OCI-LY3 (cell line): ENCODE results near the gene CRAMP1.

Experiments
- H2AFZ ChIP-seq: fragments of 200-600, 300-600 bp; shearing (Covaris generic); 2 replicates; pipeline ENCODE4 v1.6.0; 2014; ENCODE audit warnings: antibody characterized with exemption, low read depth, low read length
- H3K27ac ChIP-seq: fragments of 200-600, 300-600 bp; sonication (generic); 2 replicates; pipeline ENCODE4 v1.5.1; 2014; ENCODE audit warnings: mild to moderate bottlenecking, low read length, moderate library complexity, mixed read lengths
- H3K27me3 ChIP-seq: fragments of 200-600, 300-600 bp; sonication (generic); 2 replicates; pipeline ENCODE4 v1.6.1; 2014; ENCODE audit warnings: low read depth, low read length, mixed read lengths
- H3K36me3 ChIP-seq: fragments of 200-600, 300-600 bp; sonication (generic); replicated peaks from 2 replicates; pipeline ENCODE3; 2014; ENCODE audit warnings: low read depth, low read length, mixed read lengths
- H3K4me1 ChIP-seq: fragments of 300-600, 200-600 bp; sonication (generic); 2 replicates; pipeline ENCODE4 v1.6.1; 2014; ENCODE audit warnings: low read length, mixed read lengths
- H3K4me2 ChIP-seq: fragments of 200-600, 300-600 bp; sonication (generic); 2 replicates; pipeline ENCODE4 v1.6.1; 2014; ENCODE audit warnings: low read length, mixed read lengths
- H3K4me3 ChIP-seq: fragments of 300-600, 200-600 bp; sonication (generic); 2 replicates; pipeline ENCODE4 v1.5.1; 2014; ENCODE audit warnings: antibody characterized with exemption, mild to moderate bottlenecking, low read length, moderate library complexity
- H3K79me2 ChIP-seq: fragments of 300-600, 200-600 bp; shearing (Covaris generic); 2 replicates; pipeline ENCODE4 v1.6.1; 2014; ENCODE audit warnings: mild to moderate bottlenecking, low read length, mixed read lengths
- H3K9ac ChIP-seq: fragments of 300-600, 200-600 bp; shearing (Covaris generic); 2 replicates; pipeline ENCODE4 v1.6.0; 2014; ENCODE audit warnings: mild to moderate bottlenecking, low read length, moderate library complexity
- H3K9me3 ChIP-seq: fragments of 200-600, 300-600 bp; shearing (Covaris generic); 2 replicates; pipeline ENCODE4 v1.6.1; 2014; ENCODE audit warnings: low read length, mixed read lengths; ENCODE audit not compliant: insufficient read depth
- H4K20me1 ChIP-seq: fragments of 200-600, 300-600 bp; sonication (generic); 2 replicates; pipeline ENCODE4 v1.6.1; 2016; ENCODE audit warnings: low read length, mixed read lengths; ENCODE audit not compliant: insufficient read depth
- EZH2phosphoT487 ChIP-seq: fragments of 200-600 bp; shearing (Covaris generic); IDR thresholded peaks from 2 replicates; pipeline ENCODE4 v1.6.1; 2018; ENCODE audit warnings: antibody characterized with exemption, mixed run types, low read depth
- TF ChIP-seq, protein P1 (sequence below): fragments of 200-600, 300-600 bp; sonication (generic); IDR thresholded peaks from 2 replicates; pipeline ENCODE4 v1.5.1; 2014; ENCODE audit warnings: antibody characterized with exemption, low read length, low read depth

Gene CRAMP1

DNA sequence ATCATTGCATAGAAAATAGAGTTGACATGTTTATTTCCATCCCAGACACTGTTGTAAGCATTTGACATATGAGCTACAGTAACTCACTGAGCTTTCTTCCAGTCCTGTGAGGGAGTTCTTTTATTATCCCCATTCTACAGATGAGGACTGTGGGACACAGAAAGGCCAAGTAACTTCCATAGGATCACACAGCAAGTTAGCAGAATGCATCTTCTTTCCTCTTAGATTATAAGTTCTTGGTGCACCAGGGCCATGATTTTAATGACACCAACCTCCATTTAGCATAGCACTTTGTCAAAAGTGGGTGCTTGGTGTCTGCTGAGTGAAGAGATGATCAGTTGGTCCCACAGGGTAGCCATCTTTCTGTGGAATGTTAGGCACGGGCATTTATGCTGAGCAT is 78.7 kb downstream of the CRAMP1 start:
- peaks cover 65% of the 10 kb centered on the region for H3K79me2 ChIP-seq

DNA sequence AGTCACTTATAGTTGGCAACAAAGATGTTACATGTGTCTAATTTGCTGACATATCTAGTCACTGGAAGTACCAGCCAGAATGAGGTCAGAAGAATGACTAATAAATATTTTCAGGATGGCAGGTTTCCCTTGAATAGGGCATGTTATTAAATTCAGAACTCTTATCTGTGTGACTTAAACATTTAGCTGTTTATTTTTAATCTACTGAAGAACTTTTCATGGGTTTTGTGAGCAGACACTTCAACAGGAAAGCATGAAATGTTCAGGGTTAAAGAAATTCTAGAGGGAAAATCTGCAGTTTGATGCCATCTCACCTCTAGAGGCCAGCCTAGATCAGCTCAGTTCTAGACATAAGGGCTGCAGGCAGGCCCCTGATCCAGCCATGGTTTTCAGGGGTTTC is 79.1 kb downstream of the CRAMP1 start:
- Histone ChIP-seq H3K36me3 (peaks cover 58% of the 10 kb centered on the region), H2AFZ (no peak overlapping the region), H3K27me3 (no peaks in the 10 kb centered on the region), H3K4me3 (no peak overlapping the region), H3K79me2 (peaks cover 62% of the 10 kb centered on the region), H3K27ac (no peak overlapping the region), H3K9ac (no peak overlapping the region), H3K4me1 (no peaks in the 10 kb centered on the region), H3K4me2 (no peak overlapping the region), H4K20me1 (peaks cover 12% of the 10 kb centered on the region), H3K9me3 (no peaks in the 10 kb centered on the region)
- TF ChIP-seq, protein P1, sequence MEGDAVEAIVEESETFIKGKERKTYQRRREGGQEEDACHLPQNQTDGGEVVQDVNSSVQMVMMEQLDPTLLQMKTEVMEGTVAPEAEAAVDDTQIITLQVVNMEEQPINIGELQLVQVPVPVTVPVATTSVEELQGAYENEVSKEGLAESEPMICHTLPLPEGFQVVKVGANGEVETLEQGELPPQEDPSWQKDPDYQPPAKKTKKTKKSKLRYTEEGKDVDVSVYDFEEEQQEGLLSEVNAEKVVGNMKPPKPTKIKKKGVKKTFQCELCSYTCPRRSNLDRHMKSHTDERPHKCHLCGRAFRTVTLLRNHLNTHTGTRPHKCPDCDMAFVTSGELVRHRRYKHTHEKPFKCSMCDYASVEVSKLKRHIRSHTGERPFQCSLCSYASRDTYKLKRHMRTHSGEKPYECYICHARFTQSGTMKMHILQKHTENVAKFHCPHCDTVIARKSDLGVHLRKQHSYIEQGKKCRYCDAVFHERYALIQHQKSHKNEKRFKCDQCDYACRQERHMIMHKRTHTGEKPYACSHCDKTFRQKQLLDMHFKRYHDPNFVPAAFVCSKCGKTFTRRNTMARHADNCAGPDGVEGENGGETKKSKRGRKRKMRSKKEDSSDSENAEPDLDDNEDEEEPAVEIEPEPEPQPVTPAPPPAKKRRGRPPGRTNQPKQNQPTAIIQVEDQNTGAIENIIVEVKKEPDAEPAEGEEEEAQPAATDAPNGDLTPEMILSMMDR, result no peak
- no peak for TF ChIP-seq EZH2phosphoT487

More for the DNA sequence above, 78.7 kb downstream of the CRAMP1 start:
- no peak overlapping the region for H3K27ac ChIP-seq
- peaks cover 58% of the 10 kb centered on the region for H3K36me3 ChIP-seq
- H2AFZ ChIP-seq, result no peak overlapping the region
- no peak overlapping the region for H3K4me2 ChIP-seq
- no peaks in the 10 kb centered on the region for H3K4me1 ChIP-seq
- H4K20me1 ChIP-seq, result peaks cover 12% of the 10 kb centered on the region
- TF ChIP-seq EZH2phosphoT487, result no peak
- TF ChIP-seq, protein P1, result no peak
- H3K9me3 ChIP-seq, result no peaks in the 10 kb centered on the region
- no peak overlapping the region for H3K9ac ChIP-seq
- H3K27me3 ChIP-seq, result no peaks in the 10 kb centered on the region
- no peak overlapping the region for H3K4me3 ChIP-seq

GRCh38 chr16:1691956-1692355 is 79.8 kb downstream of the CRAMP1 start:
- TF ChIP-seq EZH2phosphoT487, result no peak
- TF ChIP-seq, protein P1, result no peak
- no peaks in the 10 kb centered on the region for H3K27me3 ChIP-seq
- H3K4me1 ChIP-seq, result no peaks in the 10 kb centered on the region
- no peak overlapping the region for H2AFZ ChIP-seq
- H3K4me2 ChIP-seq, result no peak overlapping the region
- H4K20me1 ChIP-seq, result peaks cover 12% of the 10 kb centered on the region
- H3K9ac ChIP-seq, result no peak overlapping the region
- no peak overlapping the region for H3K27ac ChIP-seq
- H3K36me3 ChIP-seq, result peaks cover 62% of the 10 kb centered on the region
- H3K79me2 ChIP-seq, result peaks cover 61% of the 10 kb centered on the region
- no peak overlapping the region for H3K4me3 ChIP-seq
- no peaks in the 10 kb centered on the region for H3K9me3 ChIP-seq

DNA sequence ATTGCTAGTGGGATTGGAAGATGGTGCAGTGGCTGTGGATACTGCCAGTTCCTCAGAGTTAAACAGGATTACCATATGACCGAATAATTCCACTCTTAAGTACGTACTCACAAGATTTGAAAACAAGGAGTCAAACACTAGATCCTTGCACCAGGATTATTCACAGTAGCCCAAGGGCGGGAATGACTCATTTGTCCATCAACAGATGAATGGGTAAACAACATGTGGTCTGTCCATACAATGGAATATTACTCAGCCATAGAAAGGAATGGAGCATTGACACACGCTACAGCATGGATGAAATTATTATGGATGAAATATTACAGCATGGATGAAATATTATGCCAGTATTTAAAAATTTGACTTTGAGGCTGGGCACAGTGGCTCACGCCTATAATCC is 84.7 kb downstream of the CRAMP1 start:
- no peak overlapping the region for H3K4me2 ChIP-seq
- H3K4me3 ChIP-seq, result no peak overlapping the region
- H3K79me2 ChIP-seq, result peaks cover 13% of the 10 kb centered on the region
- H4K20me1 ChIP-seq, result peaks cover 2% of the 10 kb centered on the region; the same call in 1 of the 2 replicates
- H3K4me1 ChIP-seq, result no peaks in the 10 kb centered on the region
- no peaks in the 10 kb centered on the region for H3K9me3 ChIP-seq
- H3K27ac ChIP-seq, result no peak overlapping the region
- no peak overlapping the region for H2AFZ ChIP-seq
- peaks cover 63% of the 10 kb centered on the region for H3K36me3 ChIP-seq
- H3K27me3 ChIP-seq, result no peaks in the 10 kb centered on the region
- H3K9ac ChIP-seq, result no peak overlapping the region
- TF ChIP-seq, protein P1, result no peak
- no peak for TF ChIP-seq EZH2phosphoT487
